Measurements from ENCODE around the gene SPATA32.

The SPATA32 gene

GRCh38 chr17:45293413-45294211 lies 31.7 kb upstream of the SPATA32 start:
- DNase-seq, result no peak

GRCh38 chr17:45292696-45293412 lies 31.0 kb upstream of the SPATA32 start:
- no peak for DNase-seq

DNA sequence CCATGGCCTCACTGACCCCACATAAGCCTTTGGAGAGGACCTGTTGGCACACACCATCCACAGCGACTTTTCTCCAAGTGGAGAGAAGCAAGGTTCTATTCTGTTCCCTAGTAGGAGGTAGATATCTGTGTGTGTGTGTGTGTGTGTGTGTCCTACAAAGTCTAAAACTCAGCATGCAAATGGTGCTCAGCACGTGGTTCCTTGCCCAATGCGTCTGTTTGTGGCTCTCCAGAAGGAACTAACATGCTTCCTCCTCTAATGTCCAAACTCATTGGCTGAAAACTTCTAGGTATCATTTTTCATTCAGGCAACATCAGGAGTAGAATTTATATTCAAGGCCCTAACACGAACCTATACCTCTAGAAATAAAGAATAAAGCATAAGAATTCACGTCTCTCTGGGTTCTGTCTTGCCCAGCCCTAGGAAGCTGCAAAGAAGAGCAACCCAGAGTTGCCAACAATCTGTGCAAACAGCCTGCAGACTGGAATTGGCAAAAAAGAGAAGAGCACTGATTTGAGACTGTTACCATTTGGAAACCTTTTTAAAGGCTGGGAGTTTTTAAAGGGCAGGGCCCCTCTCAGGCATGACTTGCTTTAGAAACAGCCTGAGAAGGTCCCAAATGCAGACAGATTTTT lies 29.4 kb upstream of the SPATA32 start:
- peak; percentile 23 for DNase-seq

DNA sequence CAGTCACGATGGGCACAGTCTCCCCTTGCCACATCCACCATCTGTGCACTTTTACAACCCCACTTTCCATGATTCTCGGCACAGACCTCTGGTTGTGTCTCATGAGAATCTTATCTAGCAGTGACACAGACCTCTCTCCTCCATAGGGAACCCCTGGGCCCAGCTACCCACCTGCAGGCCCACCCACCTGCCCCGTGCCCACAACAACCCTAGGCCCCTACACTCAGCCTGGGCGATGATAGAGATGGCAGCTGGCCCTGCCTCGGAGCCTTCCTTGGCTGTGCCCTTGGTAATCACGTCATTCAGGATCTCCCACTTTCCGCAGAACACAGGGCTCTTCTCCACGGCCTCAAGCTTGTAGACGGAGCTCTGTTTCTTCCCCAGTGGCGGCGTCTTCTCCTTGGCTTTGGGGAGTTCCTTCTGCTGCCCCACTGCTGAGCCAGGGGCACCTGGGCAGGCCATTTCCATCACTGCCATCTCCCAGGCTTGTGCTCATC lies 28.4 kb upstream of the SPATA32 start:
- DNase-seq, result peak; percentile 51

DNA sequence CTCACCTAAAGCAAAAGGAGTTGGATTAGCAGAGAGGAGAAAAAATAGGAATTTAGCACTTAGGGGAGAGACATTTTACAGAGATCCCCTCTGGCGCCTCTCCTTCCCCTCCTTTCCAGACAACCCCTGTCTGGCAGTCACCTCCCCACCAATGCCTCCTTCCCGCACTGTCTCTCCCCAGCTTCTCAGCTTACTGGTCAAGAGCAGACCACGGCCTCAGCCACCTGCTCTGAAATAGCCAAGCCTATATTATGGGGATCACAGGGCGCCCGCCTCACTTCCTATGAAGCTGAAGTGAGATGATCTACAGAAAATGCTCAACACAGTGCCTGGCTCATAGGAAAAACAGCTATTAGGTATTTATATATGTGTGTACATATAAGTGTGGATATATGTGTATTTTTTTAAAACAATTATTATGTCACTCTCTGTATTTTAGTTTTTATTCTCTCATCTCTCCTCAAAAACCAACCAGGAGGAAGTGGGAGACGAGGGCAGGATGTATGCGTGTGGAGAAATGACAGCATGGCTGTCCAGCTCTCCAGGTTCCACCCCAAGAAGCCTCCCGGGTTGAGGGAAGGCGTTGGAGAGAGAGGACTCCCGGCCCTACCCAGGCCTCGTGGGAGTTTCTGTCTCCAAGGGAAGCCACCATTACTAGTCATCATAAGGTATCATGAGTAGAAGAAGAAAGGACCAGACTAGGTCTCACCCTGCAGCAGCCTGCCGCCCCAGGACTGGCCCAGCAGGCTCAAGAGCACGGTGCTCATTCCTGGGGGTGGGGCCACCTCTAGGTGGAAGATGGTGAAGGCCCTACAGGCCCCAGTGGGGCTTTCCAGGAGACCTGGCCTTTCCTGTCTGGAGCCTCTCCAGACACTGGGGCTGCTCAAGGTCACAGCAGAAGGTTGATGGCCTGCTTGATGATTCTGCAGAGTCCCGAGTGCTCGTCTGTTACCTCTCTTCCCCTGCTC lies 27.7 kb upstream of the SPATA32 start:
- no peak for DNase-seq

- peak; percentile 67 for DNase-seq
These were observed 26.9 kb upstream of the SPATA32 start for GRCh38 chr17:45288825-45289224.

DNA sequence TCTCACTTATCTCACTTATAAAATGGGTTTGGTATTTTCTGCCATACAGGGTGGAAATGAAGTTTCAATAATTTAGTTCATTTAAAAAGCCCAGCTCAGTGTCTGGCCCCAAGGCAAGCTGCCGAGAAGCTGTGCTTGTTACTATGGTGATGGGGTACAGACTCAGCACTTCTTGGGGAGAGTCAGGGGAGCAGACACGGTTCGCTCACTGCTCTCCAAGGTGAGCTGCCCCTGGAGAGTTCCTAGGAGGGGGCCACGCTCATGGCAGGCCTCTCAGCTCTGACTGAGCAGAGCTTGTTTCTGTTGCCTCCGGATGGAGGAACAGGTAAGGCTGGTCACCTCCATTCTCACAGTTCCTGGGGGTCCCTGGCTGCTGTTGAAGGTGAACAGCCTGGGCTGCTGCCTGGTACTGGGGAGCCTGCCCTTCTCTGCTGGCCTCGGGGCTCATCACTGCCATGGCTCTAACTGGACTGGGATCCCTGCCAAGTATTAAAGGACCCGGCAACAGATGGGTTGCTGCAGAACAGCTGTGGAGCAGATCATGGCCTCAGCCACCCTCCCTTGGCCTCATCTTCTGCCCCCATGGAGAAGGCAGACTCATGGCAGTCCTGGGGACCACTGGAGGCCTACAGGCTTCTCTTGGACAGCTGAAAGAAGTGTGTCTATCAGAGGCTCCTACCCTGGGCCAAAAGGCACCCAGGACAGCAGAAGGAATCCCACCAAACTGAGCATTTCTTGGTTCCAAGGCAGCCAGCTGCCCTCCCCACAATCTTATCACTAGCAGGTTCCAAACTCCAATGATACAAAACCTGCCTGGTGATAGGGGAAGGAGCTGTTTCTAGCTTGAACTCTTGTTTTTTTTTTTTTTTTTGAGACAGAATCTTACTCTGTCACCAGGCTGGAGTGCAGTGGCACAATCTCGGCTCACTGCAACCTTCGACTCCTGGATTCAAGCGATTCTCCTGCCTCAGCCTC lies 25.9 kb upstream of the SPATA32 start:
- peak; percentile 89 for DNase-seq

- no peak for DNase-seq
These were observed 24.4 kb upstream of the SPATA32 start for GRCh38 chr17:45286286-45286685.

GRCh38 chr17:45284176-45285140 lies 22.6 kb upstream of the SPATA32 start:
- no peak for DNase-seq

- no peak for DNase-seq
These were observed 21.8 kb upstream of the SPATA32 start for GRCh38 chr17:45283711-45284110.

DNA sequence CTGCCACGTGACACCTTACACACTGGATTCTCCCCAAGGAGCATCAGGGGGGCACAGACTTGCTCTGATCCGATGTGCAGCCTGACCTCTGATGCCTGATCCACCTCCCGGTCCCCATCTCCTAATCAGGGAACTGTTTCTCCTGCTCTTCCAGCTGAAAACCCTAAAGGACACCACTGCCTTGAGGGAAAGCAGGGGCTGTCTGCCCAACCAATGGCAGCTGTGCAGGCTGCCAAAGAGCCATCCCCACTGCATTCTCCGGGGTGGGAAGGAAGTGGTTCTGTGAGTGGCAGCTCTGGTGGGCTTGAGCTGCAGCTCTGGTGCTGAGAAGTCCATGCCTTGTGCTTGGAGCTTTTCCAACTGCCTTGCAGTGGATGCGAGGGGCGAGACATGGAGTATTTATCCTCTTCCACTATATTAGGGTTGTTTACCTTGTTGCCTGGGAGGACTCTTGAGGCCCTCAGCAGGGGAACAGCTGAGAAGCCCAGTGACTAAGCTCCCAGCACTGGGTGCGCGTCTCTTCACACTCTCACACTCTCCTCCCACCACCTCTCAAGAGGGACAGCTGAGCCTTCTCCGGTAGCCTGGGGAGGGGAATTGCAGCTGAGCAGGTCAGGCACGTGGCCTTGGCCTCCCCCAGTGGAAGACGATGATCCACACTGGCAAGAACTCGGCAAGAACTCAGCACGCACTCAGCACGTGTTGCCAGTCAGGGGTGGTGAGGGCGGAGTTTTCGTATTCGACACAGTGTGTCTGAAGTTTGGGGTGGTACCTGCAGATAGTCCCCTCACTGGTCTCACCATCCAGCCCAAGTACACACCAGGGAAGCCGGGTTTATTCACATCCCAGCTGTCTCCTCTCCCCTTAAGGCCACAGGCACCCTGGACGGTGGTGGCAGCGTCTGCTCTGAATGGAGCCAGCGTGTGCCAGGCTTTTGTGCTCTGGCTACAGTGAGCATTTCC lies 21.1 kb upstream of the SPATA32 start:
- no peak for DNase-seq

DNA sequence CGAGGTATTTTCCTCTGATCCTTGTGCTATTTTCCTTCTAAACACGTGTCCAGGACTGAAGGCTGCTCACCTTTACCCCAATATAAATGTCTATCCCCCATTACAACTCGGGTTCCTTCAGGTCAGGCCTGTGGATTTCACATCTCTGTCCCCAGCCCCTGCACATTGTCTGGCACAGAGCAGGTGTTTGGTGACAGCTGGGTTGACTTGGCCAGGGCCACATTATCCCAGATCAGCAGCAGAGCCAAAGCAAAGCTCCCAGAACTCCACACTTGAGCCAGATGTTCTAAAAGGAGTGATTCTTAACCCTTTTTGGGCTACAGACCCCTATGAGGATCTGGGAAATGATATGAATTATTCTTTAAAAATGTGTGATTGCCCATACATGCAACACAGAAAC lies 18.0 kb upstream of the SPATA32 start:
- DNase-seq, result peak; percentile 63

- DNase-seq, result no peak
These were observed 16.1 kb upstream of the SPATA32 start for GRCh38 chr17:45277992-45278391.

GRCh38 chr17:45277216-45277849 lies 15.4 kb upstream of the SPATA32 start:
- DNase-seq, result peak; percentile 91

- DNase-seq, result no peak
These were observed 14.1 kb upstream of the SPATA32 start for GRCh38 chr17:45276031-45276430.

DNA sequence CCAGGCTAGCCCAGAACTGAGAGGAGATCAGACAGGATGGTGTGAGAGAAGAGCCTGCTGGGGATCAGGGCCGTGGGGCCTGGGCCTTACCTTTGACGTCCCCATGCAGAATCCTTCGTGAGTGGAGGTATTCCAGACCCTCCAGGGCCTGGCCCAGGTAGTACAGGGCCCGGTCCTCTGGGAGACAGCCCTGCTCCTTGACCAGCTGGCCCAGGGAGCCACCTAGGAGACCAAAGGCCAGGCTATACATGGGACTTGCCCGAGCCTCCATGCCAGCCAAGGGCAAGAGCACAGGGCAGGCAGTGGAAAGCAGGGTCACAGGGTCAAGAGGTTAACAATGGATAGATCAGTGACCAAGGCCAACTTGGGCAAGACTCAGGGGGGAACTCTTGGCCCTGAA lies 12.1 kb upstream of the SPATA32 start:
- no peak for DNase-seq

DNA sequence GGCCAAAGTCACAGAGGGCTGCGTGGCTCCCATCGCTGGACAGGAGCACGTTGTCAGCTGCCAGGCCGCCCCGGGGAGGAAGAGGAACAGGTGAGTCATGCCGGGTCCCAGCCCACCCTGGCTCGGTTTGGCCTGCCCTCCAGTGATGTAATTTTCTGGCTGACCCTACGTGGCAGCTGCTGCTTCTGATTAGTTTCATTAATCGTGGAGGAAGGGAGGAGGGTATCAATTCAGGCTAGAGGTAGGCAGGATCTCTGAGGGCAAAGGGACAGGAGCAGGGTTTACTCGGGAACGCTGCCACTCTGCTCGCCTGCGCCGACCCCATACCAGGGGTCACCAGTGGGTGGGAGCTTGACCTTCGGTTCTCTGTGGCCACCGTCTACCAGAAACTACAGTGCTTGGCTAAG lies 11.7 kb upstream of the SPATA32 start:
- no peak for DNase-seq

DNA sequence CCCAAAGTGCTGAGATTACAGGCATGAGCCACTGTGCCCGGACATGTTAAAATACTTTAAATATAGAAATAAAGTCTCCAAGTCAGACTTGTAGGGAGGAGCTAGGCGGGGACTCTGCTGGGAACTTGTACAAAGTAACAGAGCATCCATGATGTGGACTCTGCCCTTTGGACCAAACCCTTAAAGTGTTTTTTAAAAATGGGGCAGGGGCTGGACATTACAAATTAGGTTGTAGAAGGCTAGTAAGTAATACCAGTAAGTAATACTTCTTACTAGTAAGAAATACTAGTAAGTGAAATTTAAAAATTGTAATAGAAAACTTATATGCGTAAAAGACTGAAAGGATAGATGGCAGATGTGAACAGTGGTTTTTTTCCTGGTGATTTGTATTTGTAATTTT lies 9.7 kb upstream of the SPATA32 start:
- no peak for DNase-seq

All from NCI-H1694 treated with DMSO at 0.1 percent for 48 hours (cell line).